G401.6 (cell line): ENCODE results near the gene DOK6.
"Not testable (repeated sequence)": the region's sequence is repeated elsewhere in the genome, so short reads cannot be mapped to it uniquely, and the experiment has no call there.

ENCODE experiments used
- FAIRE-seq: peaks from 2 replicates; lab custom pipeline; 2012; peaks lifted over from hg19 to GRCh38; lab: Jason Lieb, UNC

The DOK6 gene

DNA sequence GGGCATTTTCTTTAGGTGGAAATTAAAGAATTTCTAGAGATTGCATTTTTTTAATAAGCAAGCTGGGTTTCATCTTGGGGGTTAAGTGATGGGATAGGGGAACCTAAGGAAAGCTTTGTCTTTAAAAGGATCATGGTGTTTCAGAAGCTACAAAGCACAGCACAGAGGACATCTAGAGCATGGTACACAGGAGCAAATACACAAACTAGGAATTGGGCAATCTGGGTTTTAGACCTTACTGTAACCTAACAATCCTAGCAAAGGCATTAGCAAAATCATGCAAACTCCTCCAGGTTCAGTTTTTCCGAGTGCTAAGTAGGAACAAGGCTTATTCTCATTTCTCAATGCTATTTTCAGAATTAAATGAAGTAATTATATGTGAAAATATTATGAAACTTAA, 412.9 kb downstream of the DOK6 start:
- no peak for FAIRE-seq

DNA sequence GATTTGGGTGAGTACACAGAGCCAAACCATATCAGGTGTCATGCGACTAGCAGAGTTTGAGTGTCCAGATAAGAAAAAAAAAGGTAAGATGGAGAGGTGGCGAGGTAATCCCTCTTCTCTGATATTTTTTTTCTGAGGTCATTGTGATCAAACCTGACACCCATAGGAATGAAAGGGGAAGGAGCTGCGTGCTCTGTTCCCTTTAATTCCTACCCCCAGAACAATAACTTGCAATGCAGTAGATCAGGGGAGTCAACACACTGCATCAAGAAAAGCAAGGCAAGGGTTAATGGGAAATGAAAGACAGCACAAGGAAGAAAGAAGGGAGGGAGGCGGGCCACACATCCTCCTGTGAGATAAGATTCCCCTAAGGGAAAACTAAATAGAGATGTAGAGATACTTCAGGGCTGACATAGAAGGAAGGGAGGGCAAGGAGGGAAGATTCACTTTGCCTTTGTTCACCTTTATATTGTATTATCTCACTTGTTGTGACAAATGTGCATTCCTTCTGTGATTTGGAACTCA, 414.2 kb downstream of the DOK6 start:
- FAIRE-seq = no peak

DNA sequence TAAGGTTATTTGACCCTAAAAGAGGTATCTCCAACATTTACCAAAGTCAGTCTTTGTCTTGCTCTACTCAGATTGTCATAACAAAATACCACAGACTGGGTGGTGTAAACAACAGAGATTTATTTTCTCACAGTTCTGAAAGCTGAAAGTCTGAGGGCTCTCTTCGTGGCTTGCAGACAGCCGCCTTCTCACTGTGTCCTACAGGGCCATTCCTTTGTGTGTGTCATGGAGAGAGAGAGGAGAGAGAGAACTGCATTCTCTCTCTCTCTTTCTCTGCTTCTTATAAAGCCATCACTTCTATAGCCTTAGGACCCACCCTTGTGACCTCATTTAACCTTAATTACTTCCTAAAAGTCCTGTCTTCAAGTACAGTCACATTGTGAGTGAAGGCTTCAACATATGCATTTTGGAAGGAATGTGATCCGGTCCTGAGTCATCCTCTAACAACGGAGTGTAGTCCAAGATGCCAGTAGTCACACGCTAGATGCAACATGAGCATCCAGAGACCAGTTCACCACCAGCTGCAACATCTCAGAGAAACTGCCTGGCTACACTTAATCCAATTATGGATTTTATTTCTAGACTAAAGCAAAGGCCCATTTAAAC, 416.8 kb downstream of the DOK6 start:
- no peak for FAIRE-seq

DNA sequence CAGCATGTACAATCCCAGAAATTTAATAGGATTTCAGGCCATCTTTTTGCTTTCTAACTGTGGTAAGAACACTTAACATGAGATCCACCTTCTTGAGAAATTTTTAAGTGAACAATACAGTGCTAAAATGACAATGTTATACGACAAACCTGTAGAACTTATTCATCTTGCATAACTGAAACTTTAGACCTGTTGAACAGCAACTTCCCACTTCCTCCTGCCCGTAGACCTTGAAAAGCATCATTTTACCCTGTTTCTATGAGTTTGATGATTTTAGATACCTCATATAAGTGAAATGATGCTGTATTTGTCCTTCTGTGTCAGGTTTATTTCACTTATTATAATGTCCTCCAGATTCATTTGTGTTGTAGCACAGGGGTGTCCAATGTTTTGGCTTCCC, 418.8 kb downstream of the DOK6 start:
- no peak for FAIRE-seq

DNA sequence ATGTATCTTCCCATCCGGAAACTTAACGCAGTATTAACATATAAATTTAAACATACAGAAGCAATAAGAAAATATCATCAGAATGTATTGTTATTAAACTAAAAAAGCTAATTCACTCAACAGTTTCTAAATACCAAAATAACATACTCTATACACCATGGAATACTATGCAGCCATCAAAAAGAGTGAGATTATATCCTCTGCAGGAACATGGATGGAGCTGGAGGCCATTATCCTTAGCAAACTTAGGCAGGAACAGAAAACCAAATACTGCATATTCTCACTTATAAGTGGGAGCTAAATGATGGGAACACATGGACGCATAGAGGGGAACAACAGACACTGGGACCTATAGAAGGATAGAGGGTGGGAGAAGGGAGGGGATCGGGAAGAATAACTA, 419.9 kb downstream of the DOK6 start:
- FAIRE-seq = no peak

DNA sequence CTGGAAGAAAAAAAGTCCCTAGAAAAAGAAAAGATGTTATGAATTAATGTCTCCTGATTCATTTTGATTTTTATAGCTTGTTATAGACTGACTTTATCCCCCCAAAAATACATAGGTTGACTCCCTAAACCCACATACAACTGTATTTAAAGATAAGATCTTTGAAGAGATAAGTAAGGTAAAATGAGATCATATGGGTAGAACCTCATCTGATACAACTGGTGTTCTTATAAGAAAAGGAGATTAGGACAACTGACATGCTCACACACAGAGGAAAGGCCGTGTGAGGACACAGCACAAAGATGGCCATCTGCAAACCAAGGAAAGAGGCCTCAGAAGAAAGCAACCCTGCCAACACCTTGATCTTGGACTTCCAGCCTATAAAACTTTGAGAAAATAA, 429.5 kb downstream of the DOK6 start:
- no peak for FAIRE-seq

DNA sequence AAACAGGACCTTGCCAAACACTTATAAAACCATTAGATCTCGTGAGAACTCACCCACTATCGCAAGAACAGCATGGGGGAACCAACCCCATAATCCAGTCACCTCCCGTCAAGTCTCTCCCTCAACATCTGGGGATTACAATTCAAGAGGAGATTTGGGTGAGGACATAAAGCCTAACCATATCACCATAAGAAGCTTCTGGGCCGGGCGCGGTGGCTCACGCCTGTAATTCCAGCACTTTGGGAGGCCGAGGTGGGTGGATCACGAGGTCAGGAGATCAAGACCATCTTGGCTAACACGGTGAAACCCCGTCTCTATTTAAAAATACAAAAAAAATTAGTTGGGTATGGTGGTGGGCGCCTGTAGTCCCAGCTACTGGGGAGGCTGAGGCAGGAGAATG, 434.3 kb downstream of the DOK6 start:
- FAIRE-seq = not testable (repeated sequence)

DNA sequence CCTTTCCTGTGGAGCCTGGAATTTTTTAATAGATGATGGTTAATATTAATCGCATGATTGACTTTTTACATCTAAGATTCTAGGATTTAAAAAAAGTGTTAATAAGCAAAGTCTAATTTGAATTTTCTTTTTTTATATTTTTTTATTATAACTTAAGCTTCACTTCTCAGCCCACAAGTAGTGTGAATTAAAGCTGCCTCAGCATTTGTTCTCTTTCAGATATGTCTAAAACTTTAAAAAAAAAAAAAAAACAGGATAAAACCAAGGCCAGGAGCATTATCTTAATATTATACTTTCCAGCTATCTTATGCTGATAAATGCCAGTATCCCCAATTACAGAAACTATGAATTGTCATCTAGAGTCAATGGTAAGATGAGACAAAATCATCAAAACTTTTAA, 437.3 kb downstream of the DOK6 start:
- no peak for FAIRE-seq

DNA sequence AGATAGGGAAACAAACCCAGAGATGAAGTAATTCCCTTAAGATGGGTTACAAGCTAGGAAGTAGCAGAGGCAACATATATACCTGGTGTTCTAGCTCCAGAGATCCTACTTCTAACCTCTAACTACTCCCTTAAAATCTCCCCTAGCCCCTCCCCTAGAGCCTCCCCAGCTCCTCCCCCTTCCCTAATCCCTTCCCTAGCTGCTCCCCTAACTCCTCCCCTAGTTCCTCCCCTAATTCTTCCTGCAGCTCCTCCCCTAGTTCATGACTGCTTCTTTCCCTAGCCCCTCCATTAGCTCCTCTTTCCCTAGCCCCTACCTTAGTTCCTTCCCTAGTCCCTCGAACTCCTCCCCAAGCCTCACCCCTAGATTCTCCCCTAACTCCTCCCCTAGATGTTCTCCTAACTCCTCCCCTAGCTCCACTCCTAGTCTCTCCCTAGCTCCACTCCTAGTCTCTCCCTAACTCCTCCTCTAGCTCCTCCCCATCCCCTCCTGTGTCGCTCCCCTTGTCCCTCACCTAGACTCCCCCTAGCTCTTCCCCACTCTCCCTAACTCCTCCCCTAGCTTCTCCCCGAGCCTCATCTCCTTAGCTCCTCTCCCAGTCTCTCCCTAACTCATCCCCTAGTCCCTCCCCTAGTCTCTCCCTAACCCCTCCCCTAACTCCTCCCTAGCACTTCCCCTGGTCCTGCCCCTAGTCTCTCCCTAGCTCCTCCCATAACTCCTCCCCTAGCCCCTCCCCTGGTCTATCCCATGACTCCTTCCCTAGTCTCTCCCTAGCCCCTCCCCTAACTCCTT, 438.1 kb downstream of the DOK6 start:
- no peak for FAIRE-seq

DNA sequence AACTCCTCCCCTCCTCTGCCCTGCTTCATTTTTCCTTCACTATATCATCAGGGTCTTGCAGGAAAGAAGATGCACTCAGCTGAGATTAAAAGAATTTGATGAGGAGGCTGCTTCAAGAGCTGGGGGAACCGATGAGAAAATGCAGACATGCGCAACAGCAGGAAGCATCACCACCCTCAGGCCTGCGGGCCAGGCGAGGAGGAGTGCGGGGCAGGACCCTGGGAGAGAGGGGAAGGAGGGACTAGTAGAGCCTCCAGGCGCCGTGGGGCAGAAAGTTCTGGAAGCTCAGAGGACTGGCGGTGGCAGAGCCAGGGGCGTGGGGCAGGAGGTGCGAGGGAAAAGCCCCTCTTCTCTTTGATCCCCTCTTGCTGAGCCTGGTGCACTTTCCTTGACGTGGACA, 438.8 kb downstream of the DOK6 start:
- no peak for FAIRE-seq

DNA sequence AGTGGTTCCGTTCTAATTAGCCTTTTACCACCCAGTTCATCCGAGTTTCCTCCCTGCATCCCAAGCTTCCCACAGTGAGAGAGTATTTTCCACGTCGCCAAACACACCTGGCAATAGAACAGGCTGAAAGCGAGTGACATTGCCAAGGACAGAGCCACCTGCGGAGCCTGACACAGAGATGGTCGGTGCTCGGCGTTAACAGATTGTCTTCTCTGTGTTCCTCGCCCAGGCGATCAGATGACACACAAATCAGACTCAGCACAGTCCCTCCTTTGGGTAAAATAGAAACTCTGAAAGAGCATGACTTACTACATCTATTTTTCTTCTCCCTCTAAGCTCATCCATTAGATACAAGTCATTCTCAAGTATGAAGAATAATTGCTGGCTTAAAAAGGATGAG, 439.3 kb downstream of the DOK6 start:
- no peak for FAIRE-seq

DNA sequence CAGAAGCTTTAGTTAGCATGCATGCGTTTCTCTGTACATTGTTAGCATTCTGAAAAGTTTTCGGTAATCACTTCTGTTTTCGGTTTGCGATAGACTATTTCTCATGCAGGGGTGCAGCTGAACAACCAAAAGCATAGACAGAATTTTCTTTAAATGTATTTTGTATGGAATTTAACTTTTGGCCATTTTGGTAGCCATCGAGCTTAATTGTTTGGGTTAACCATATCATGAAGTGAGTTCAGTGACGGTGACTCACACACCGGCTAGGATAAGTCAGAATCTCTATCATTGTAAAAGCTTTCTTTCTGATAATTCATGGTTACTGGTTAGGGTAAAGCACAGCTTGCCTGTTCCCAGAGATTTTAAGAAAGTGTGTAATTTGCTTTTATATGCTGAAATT, 439.8 kb downstream of the DOK6 start:
- no peak for FAIRE-seq

DNA sequence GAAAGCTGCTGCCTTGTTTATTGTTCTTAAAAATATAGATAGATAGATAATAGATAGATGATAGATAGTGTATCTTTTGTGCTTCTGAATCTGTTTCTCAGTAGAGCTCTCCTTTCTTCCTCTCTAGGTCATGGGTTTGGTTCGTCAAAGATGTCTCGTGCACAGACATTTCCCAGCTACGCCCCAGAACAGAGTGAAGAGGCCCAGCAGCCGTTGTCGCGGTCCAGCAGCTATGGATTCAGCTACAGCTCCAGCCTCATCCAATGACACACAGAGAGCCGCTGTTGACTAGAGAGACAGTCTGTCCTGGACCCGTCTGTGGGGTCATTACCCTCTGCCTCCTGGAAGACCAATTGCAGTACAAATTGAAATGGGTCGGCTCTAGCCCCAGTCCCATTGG, 440.4 kb downstream of the DOK6 start:
- no peak for FAIRE-seq

DNA sequence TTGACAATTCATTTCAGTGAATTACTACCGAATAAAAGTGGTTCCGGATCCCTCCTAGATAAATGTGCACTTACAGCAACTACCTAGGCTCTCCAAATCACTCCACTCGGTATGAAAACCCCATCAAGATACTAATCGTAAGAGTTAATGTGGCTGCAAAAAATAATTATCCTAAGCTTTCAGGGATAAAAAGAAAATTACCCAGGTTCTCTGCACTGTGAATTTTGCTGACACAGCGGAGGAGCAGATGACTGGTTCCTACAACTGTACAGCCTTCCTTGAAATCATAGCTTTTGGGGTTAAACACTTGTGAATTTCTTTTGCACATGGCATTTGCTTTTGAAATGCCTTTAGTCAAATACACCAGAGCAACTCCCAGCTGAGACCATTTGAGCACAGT, 442.3 kb downstream of the DOK6 start:
- no peak for FAIRE-seq

DNA sequence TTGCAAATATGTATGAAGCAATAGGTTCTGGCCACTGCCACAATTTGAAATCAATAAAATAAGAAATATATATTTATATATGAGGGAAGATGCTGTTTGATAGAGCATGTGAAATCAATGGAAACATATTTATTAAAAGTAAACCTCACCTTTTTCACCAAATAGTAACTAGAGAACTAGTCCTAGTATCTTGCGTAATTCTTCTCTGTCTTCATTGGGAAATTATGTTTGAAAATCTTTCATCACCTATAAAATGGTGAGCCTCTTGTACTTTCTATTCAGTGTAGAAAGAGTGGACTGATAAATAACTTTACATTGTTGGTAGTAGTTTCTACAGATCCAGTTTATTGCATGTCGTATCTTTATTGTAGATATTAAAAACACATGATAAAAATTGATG, 444.0 kb downstream of the DOK6 start:
- FAIRE-seq = no peak

DNA sequence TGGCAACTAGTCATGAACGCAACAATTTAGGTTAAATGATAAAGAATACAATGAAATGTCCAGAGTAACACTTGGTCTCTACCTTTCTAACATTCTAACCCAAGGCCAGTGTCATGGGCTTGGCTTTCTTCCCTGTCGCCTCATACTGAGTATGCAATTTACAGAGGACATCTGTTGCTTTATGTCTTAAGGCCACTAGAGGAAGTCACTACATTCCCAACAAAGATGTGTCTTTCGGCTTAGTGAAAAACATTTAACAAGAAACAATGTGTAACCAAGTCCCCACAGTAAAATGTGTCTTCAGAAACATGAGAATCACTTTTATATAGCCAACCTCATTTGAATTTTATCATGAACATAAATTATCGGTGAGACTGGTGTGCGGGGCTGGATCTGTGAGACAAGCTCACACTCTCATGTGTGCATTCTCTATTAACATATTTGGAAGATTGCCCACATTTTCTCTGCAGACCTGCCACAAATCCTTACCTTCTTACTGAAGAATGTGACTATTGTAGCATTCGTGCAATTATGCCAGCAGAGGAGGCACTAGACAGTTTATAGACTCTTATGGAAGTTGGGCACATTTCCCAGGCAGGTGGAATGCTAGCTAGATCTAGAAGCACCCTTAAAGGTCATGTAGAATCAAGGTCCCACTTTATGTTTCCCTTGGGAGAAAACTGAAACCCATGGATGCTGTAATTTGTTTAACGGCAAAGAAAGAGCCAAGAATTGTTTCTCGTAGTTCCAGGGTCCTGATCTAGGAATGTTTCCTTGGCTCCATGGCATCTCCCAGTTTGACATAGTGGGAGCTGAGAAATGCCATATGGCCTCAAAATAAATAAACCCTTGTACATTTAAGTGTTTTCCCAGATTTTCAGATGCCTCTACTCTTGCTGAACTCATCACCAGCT, 445.2 kb downstream of the DOK6 start:
- no peak for FAIRE-seq

DNA sequence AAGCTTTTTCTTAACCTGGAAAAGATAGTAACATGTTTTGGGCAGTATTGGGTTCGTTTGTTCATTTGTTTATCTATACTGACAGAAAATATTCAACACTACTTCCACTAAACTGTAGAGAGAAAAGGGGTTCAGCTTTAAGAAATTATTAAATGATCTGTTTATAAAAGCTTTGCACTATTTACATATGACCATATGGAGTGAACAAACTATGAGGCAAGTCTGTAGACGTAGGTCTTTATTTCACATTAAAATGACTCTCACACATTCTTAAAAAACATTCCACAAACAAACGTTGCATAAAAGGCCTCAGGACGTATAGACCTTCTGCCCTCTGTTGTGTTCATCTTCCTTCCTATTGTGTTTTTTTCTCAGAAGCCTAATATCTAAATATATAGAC, 452.4 kb downstream of the DOK6 start:
- no peak for FAIRE-seq

DNA sequence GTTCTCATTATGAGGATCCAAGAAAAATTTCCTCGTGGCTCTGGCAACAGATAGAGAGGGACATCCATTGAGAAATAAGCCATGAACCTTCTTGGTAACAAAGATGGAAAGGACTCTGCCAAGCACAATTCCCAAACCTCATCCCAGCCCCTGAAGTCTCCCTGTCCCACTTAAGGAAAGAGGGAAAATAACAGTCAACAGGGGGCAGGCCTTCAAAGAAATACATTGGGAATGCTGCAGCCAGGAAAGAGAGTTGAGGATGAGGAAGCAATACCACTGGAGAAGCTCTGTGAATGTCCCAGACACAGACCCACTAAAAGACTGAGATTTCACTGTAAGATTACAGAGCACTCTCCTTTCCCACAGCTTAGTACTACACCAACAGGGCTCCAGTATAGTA, 453.8 kb downstream of the DOK6 start:
- no peak for FAIRE-seq

DNA sequence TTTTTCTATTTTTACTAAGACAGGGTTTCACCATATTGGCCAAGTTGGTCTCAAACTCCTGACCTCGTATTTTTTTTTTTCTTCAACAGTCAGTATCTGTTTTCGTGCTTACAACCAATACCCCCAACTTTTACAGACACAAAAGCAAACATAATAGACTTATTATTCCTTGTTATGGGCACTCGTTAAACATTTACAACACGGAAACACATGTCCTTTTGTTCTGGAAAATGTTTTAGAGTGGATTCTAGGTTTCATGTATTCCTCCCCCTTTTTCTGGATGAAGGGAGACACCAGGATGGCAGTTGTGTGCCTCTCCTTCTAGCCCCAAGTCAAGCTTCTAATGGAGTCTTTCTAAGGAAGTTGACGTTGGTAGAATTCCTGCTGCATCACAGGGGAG, 458.2 kb downstream of the DOK6 start:
- FAIRE-seq = no peak

DNA sequence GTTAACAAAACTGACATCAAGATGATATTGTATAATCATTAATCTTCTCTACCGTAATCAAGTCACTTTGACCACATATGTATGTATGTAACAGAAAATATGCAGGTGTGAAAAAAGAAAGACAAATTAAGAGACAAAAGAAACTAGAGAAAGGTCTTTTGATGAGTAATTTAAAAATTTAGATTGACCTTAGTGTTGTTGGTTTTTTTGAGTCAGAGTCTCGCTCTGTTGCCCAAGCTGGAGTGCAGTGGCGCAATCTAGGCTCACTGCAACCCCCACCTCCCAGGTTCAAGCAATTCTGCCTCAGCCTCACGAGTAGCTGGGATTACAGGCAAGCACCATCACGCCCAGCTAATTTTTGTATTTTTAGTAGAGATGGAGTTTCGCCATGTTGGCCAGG, 464.1 kb downstream of the DOK6 start:
- FAIRE-seq = not testable (repeated sequence)

DNA sequence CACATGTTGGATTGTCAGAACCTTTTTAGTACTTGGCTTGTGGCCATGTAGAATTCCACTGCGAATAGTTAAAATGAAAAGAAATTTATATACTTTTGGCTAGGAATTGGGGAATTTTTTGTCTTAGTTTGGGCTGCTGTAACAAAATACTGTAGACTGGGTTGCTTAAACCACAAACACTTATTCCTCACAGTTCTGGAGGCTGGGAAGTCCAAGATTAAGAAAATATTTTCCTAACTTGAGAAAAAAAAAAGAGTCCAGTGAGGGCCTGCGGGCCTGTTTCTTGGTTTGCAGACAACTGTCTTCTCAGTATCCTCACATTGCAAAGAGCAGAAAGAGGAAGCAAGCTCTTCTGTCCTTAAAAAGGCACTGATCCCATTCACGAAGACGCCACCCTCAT, 465.1 kb downstream of the DOK6 start:
- FAIRE-seq = no peak

DNA sequence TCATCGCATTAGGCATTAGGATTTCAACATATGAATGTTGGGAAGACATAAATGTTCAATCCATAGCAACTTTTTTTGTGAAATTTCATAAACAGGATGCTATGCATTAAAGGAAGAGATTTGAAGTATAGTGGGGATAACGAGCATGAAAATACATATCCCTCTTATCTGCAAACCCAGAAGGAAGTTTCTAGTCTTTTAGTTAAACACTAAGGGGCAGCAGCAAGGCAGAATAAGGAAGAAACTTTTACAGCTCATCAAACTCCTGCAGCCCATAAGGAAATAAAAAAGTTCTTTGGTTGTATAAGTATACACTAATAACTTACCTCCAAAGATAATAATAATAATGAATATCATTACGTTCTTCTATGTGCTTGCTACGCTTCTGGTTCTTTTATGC, 465.5 kb downstream of the DOK6 start:
- no peak for FAIRE-seq

DNA sequence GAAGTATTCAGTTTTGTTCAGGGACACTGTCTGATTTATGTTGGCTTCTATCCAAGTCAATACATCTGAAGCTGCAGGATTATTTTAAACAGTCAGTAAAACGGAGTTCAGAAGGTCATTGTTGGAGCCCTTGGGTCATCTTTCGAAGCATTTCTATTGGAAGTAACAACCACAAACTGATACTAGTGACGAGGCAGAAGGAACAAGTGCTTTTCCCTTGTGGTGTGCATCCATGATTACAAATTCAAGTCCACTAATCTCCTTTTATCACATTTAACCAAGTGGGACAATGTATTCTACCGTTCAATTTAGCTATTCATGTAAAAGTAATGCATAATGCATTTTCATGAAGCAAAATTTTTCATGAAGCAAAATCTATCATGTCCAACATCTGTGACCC, 470.0 kb downstream of the DOK6 start:
- FAIRE-seq = no peak
